ENCODE measurements around the gene PLEKHD1.

- TF ChIP-seq, protein P1, sequence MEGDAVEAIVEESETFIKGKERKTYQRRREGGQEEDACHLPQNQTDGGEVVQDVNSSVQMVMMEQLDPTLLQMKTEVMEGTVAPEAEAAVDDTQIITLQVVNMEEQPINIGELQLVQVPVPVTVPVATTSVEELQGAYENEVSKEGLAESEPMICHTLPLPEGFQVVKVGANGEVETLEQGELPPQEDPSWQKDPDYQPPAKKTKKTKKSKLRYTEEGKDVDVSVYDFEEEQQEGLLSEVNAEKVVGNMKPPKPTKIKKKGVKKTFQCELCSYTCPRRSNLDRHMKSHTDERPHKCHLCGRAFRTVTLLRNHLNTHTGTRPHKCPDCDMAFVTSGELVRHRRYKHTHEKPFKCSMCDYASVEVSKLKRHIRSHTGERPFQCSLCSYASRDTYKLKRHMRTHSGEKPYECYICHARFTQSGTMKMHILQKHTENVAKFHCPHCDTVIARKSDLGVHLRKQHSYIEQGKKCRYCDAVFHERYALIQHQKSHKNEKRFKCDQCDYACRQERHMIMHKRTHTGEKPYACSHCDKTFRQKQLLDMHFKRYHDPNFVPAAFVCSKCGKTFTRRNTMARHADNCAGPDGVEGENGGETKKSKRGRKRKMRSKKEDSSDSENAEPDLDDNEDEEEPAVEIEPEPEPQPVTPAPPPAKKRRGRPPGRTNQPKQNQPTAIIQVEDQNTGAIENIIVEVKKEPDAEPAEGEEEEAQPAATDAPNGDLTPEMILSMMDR (IDR thresholded peaks at IDR 0.05 in 2 of 3, conservative IDR thresholded peaks at IDR 0.05 in 1 of 3; ENCODE audit: insufficient read depth in 2 of 3, low read depth in 1 of 3, low read length in 3 of 3) = no peak
- TF ChIP-seq ZNF561 (CRISPR knock-in tag; conservative IDR thresholded peaks at IDR 0.05) = no peak
- peak; percentile 46 for TF ChIP-seq RBM25 (IDR thresholded peaks at IDR 0.05; ENCODE audit: low read depth, low read length, severe bottlenecking)
- no peak for TF ChIP-seq ZNF445 (CRISPR knock-in tag; IDR thresholded peaks at IDR 0.05; ENCODE audit: low read depth)
Measured at GRCh38 chr14:69495341-69495921, 10.9 kb downstream of the PLEKHD1 start.

All from K562 (cell line).